Measurements from ENCODE around the gene CENPM. TPM values are rescaled to one million over a fixed set of nuclear protein-coding genes. Genes with fewer than 3 reads are reported as not detected.
A peak's percentile ranks its signal among the peaks of the same experiment; 100 is the strongest.

CENPM gene
- total RNA-seq, 1 donor from 2014 or later = 1.5 TPM

DNA sequence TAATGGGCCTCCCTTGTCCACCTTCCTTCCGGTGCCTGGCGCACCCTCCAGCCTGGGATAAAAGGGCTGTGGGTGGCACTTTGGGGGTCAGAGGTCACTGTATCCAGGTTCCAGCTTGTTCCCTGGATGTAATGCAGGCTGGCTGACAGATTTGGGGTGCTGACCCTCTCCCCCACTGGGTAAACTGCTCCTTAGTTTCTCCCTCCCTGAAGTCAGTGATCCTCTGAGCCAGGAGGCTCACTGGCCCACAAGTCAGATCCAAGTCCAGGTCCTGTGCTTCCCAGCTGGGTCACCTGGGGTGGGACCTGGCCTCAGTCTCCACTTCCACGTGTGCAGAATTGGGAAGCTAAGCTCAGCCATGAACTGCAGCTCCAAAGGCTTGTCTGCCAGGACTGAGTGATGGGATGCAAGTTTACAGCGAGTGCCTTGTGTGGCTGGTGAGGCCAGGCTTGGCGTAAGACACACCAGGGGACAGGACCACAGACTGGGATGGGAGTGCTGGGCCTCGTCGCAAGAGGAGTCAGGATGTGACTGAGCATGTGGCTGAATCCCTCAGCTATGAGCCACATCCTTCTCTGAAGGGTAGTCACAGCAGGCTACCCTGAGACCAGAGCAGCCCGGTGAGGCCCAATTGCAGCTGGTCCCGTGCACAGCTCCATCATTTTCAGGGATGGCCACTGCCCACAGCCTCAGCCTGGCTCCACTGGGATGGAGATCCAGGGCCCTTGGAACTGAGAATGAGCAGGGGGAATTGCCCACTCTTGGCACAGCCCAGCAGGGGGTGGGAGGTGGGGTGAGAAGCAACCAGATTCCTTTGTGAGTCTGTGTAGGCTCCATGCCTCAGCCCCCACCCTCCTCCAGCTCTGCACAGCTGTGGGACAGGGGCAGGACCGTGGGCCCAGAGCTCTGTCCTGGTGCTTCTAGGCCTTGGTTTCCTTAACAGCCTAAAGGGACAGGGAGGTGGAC, 39.2 kb downstream of the CENPM start:
- ATAC-seq (no peak), DNase-seq (ENCODE audit: missing footprints) (peak; percentile 50)

DNA sequence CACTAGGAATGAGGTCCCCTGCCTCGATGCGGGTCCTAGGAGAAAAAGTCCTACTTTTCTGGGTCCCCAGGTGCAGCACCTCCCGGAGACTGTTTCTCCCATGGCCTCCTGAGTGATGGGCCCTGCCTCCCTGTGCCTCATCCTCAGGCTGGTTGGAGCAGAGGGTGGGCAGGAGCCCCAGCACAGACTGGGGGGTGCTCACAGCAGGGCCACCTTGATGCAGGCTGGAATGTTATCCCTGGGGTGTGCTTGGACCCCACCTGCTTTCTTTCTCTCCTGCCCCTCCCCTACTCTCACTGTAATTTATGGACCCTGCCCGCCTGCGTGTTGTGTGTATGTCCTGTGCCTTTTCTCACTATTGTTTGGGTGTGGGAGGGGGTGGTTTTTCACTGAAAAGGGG, 40.1 kb downstream of the CENPM start:
- intact Hi-C loops (cut with DNase I) = no loop called here
- DNase-seq (ENCODE audit: missing footprints) = peak; percentile 14

More for the DNA sequence above, 39.2 kb downstream of the CENPM start:
- intact Hi-C loops (cut with DNase I) = no loop called here

GRCh38 chr22:41905411-41906202, 41.3 kb downstream of the CENPM start:
- intact Hi-C loops (cut with DNase I) = no loop called here
- DNase-seq (ENCODE audit: missing footprints) (peak; percentile 22), ATAC-seq (no peak)

More for the DNA sequence above, 40.1 kb downstream of the CENPM start:
- ATAC-seq = no peak

DNA sequence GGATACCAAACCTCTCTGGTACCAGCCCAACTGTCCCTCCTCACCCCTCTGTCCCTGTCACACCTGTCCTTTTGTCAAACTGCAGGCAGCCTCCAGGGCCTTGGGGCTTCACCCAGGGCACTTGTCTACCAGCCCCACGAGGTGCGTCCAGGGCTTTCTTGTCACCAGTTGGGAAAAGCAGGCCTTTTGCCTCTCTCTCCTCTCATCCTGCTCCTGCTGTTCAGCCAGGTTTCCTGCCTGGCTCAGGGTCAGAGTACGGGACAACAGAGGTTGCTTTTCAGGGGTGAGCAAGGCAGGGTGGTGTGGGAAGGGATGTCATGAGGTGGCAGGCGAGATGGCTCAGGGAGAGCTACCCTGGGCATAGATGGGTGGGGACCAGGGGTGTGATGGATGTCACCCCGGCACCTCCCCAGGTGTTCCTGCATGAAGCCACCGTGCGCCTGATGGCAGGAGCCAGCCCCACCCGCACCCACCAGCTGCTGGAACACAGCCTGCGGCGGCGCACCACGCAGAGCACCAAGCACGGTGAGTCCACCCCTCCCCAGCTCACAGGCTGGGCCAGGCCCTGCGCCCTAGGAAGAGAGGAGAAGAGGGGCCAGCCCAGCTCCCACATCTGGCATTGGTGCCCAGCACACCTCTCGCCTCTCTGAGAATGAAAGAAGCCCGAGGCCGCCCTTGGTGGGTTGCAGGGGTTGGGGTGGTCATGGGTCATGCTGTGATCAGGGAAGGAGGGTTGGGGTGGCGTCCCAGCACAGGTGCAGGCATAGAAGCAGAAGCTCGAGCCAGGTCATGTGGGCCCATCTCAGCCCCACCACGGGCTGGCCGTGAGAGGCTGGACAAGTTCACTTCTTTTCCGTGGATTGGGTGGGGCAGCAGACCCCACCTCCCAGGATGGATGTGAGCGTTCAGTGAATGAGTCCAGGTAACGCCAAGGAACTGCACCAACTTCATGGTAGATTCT, 42.2 kb downstream of the CENPM start:
- ATAC-seq (no peak), DNase-seq (ENCODE audit: missing footprints) (peak; percentile 22)
- intact Hi-C loops (cut with DNase I) = no loop called here

DNA sequence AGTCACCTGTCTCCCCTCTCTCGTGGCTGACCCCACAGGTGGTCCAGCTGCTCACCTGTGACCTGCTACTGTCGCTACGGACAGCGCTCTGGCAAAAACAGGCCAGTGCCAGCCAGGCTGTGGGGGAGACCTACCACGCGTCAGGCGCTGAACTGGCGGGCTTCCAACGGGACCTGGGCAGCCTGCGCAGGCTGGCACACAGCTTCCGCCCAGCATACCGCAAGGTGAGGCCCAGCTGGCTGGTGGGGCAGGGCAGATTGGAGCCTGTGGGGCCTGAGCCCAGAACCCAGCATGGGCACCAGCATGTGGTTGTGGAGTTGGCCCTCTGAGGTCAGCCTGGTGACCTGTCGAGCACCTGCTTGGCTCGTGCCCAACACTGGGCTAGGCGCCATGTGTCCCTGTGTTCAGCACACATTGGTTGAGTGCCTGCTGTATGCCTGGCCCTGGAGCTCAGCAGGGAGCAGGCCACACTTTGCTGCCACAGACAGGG, 44.0 kb downstream of the CENPM start:
- DNase-seq (ENCODE audit: missing footprints) (peak; percentile 88), ATAC-seq (peak; percentile 63)
- intact Hi-C loops (cut with DNase I) = no loop called here

GRCh38 chr22:41902016-41902415, 44.9 kb downstream of the CENPM start:
- DNase-seq (ENCODE audit: missing footprints) = no peak
- intact Hi-C loops (cut with DNase I) = no loop called here

DNA sequence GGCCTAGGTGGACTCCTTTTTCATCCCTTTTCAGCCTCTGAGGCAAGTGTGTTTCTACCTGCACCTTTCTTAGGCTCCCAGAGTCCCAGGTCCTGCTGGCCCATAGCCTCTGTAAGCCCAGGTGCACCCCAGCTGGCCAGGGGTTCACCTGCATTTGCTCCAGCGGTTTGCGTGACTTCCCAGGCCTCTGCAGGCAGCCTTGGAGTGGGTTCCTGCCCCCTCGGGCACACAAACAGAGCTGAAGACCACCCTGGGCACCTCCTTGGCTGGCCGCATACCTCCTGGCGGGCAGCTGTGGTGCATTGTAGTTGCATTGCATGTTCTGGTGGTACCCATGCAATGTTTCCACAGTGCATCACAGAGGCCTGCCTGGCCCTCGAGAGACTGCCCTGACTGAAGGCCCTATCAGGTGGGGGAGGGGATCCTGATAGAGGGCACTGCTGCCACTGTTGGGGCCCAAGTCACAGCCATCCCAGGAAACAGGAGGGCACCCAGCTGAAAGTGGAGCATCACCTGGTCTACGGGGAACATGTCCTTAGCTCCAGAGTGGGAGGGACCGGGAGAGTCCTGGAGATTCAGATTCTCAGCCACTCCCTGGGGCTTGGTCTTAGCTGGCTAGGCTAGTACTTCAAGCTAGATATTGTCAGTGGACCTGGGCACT, 46.2 kb downstream of the CENPM start:
- DNase-seq (ENCODE audit: missing footprints) (peak; percentile 32), ATAC-seq (no peak)
- intact Hi-C loops (cut with DNase I) = no loop called here

More at GRCh38 chr22:41902016-41902415, 44.9 kb downstream of the CENPM start:
- no peak for ATAC-seq

- ATAC-seq (peak; percentile 42), DNase-seq (ENCODE audit: missing footprints) (peak; percentile 78)
- intact Hi-C loops (cut with DNase I) = no loop called here
Measured at GRCh38 chr22:41899992-41900651, 46.8 kb downstream of the CENPM start.

GRCh38 chr22:41899110-41899509, 47.8 kb downstream of the CENPM start:
- ATAC-seq (peak; percentile 46), DNase-seq (ENCODE audit: missing footprints) (peak; percentile 50)
- intact Hi-C loops (cut with DNase I) = no loop called here

GRCh38 chr22:41898645-41899044, 48.3 kb downstream of the CENPM start:
- peak; percentile 18 for ATAC-seq
- DNase-seq (ENCODE audit: missing footprints) = peak; percentile 50
- intact Hi-C loops (cut with DNase I) = no loop called here

- ATAC-seq (peak; percentile 71), DNase-seq (ENCODE audit: missing footprints) (peak; percentile 9)
- intact Hi-C loops (cut with DNase I) = no loop called here
Measured at GRCh38 chr22:41893591-41894375, 53.2 kb downstream of the CENPM start.

DNA sequence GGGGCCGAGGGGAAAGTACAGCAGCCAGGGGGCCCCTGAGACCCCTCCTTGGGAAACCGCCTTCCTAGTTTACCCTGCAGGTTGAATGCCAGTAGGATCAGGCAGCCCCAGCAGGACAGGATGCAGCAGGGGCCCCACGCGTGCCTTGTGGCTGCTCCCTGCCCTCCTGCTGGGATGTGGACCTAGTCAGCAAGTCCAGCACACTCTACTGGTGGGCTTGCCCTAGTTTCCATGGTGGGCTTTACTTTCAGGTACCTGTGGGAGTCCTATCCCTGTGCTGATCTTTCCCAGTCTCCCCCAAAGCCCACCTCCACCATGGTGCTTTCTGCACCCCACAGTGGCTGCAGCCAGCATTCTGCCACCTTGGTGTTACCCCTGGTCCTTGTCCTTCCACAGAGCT, 54.2 kb downstream of the CENPM start:
- ATAC-seq (no peak), DNase-seq (ENCODE audit: missing footprints) (peak; percentile 1)
- intact Hi-C loops (cut with DNase I) = no loop called here

DNA sequence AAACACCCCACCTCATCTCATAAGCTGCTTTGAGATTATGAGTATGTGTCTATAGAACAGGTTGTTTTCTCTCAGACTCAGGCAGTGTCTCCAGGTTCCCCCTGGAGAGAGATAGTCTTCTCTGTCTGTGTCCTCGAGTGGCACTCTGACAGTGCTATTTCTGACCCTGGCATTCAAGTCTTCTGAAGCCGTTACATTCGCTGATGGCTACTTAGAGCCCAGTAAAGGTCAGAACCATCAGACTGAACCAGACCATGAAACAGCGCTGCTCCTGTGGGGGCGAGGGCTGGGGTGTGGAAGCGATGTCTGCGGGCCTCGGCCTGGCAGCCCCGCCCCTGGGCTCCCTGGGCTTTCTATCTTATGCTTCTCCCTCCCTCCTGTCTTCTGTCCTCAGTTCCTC, 55.5 kb downstream of the CENPM start:
- intact Hi-C loops (cut with DNase I) = no loop called here

More for the DNA sequence above, 55.5 kb downstream of the CENPM start:
- DNase-seq (ENCODE audit: missing footprints) (no peak), ATAC-seq (peak; percentile 57)

All from Right ventricle myocardium inferior (tissue), 1 donor.